Psoas muscle (tissue), 8 donors: Measurements from ENCODE around the gene ARHGEF33. TPM values are rescaled to one million over a fixed set of nuclear protein-coding genes. Genes with fewer than 3 reads are reported as not detected.

Experiments used
- ATAC-seq, 4 donors: fragments of 200-7000 bp; cut with Tn5 transposase; one replicate each; pipeline ENCODE4 v1.9.1; 2020; ENCODE audit warnings: moderate library complexity in 3 of 4, mild to moderate bottlenecking in 2 of 4
- DNase-seq, 2 donors: peaks; one replicate each; pipeline ENCODE4 v3.0.0-alpha.2; 2020
- H3K27ac ChIP-seq: fragments of 200-600 bp; one replicate; pipeline ENCODE4 v1.8.0; 2022
- H3K27me3 ChIP-seq, 3 donors: fragments of 200-600 bp in 1 of 3; one replicate each; pipeline versions ENCODE4 v1.6.1 to v1.8.0; 2013 to 2022; ENCODE audit warnings: low read length in 2 of 3, mild to moderate bottlenecking in 2 of 3, moderate library complexity in 1 of 3; ENCODE audit not compliant: insufficient read depth in 3 of 3
- H3K36me3 ChIP-seq, 2 donors: fragments of 200-600 bp in 1 of 2; one replicate each; pipeline versions ENCODE4 v1.6.1 to v1.8.0; 2013 to 2022; ENCODE audit warnings: low read depth in 1 of 2, mild to moderate bottlenecking in 1 of 2, moderate library complexity in 1 of 2; ENCODE audit not compliant: insufficient read depth in 1 of 2
- H3K4me1 ChIP-seq: fragments of 200-600 bp; one replicate; pipeline ENCODE4 v1.8.0; 2022
- H3K4me3 ChIP-seq: fragments of 200-600 bp; one replicate; pipeline ENCODE4 v1.8.0; 2022; ENCODE audit warnings: mild to moderate bottlenecking
- H3K9me3 ChIP-seq: fragments of 200-600 bp; one replicate; pipeline ENCODE4 v1.8.0; 2022
- CTCF ChIP-seq: fragments of 200-600 bp; IDR thresholded peaks from one replicate; pipeline ENCODE4 v1.8.0; 2022; ENCODE audit warnings: antibody characterized with exemption
- WGBS, 3 donors: extraction: QIAGEN DNeasy Blood & Tissue Kit; methylation state at CpG; one replicate each; pipeline versions ENCODE4 v1.1.6 to v1.1.7; 2013; 5-methylcytosine and 5-hydroxymethylcytosine counted together
- intact Hi-C, 2 donors: fragments of 100-400 bp; cut with DNase I; formaldehyde crosslinking; loops; one replicate each; pipeline versions ENCODE4 v1.11.0 to v1.14.2; 2022
- polyA plus RNA-seq, 3 donors: library from polyadenylated mRNA; stranded (reverse); fragments of 200-250 nt; gene quantifications; one replicate each; pipeline ENCODE4 v1.2.3, GENCODE V29; 2013
- total RNA-seq, 4 donors: library from RNA; stranded (reverse); fragmentation: NEBNext Ultra II Directional in 2 of 4; extraction: Animal tissue kit (Norgen Biotek cat#: 25700) in 2 of 4; gene quantifications; one replicate each; pipeline versions ENCODE4 v1.2.1 to v1.2.4, GENCODE V29; 2021 to 2023
- donor health status: healthy with polysubstance abuse.
- donor health status: DM: no; HTN: no; CAD: no; lungs with moderate emphysema.
- donor health status: Bipolar disorder and iron deficiency.
- donor health status: healthy.
- donor health status: DM: yes; HTN: yes; CAD: no.
- donor health status: DM: no; HTN: no; CAD: no.
- donor health status: DM: no; HTN: no; CAD: no.
- donor health status: DM: yes; HTN: yes; CAD: no.

Gene ARHGEF33
- total and polyA plus RNA-seq, 7 donors = 0.03 to 0.58 (median 0.15) TPM

GRCh38 chr2:38975042-38975441, 85.4 kb downstream of the ARHGEF33 start:
- DNase-seq (no peak), ATAC-seq (no peak)
- Histone ChIP-seq H3K27me3 (no peaks in the 10 kb centered on the region), H3K4me1 (no peaks in the 10 kb centered on the region), H3K27ac (no peak overlapping the region), H3K9me3 (no peaks in the 10 kb centered on the region), H3K4me3 (no peak overlapping the region), H3K36me3 (no peaks in the 10 kb centered on the region)
- intact Hi-C loops = no loop called here
- 59 to 77% (median 68%) methylated on average over 6 of the region's 6 CpGs for WGBS, 3 donors
- TF ChIP-seq CTCF = no peak

GRCh38 chr2:38977047-38977446, 87.4 kb downstream of the ARHGEF33 start:
- Histone ChIP-seq H3K36me3 (no peaks in the 10 kb centered on the region), H3K4me3 (no peak overlapping the region), H3K4me1 (no peaks in the 10 kb centered on the region), H3K9me3 (no peaks in the 10 kb centered on the region), H3K27me3 (no peaks in the 10 kb centered on the region), H3K27ac (no peak overlapping the region)
- WGBS, 3 donors = 80 to 98% (median 97%) methylated on average over 3 of the region's 3 CpGs
- DNase-seq (no peak), ATAC-seq (no peak)
- intact Hi-C loops = no loop called here
- no peak for TF ChIP-seq CTCF

GRCh38 chr2:38978296-38978903, 88.7 kb downstream of the ARHGEF33 start:
- TF ChIP-seq CTCF = no peak
- no peak for DNase-seq
- peaks cover 0 to 3% of the 10 kb centered on the region in 2 donors for H3K36me3 ChIP-seq
- no peaks in the 10 kb centered on the region for H3K4me1 ChIP-seq
- H3K27me3 ChIP-seq = no peaks in the 10 kb centered on the region
- no peak for ATAC-seq
- H3K27ac ChIP-seq = no peak overlapping the region
- no peaks in the 10 kb centered on the region for H3K9me3 ChIP-seq
- H3K4me3 ChIP-seq = no peak overlapping the region
- intact Hi-C loops = no loop called here
- 87 to 91% (median 91%) methylated on average over 5 of the region's 5 CpGs for WGBS, 3 donors

GRCh38 chr2:38978908-38979307, 89.2 kb downstream of the ARHGEF33 start:
- Histone ChIP-seq H3K9me3 (no peaks in the 10 kb centered on the region), H3K27ac (no peak overlapping the region), H3K4me1 (no peaks in the 10 kb centered on the region), H3K4me3 (no peak overlapping the region), H3K27me3 (no peaks in the 10 kb centered on the region), H3K36me3 (peaks cover 0 to 8% of the 10 kb centered on the region in 2 donors)
- no peak for ATAC-seq
- intact Hi-C loops = no loop called here
- no peak for DNase-seq
- TF ChIP-seq CTCF = no peak
- 90 to 97% (median 92%) methylated on average over 3 of the region's 3 CpGs for WGBS, 3 donors
